ENCODE data around the gene PLTP. TPM values are rescaled to one million over a fixed set of nuclear protein-coding genes. Genes with fewer than 3 reads are reported as not detected.

PLTP gene
- total and polyA plus RNA-seq, 3 donors from 2014 or later: 53.3 to 105 (median 80.0) TPM

GRCh38 chr20:45867136-45867818 is 44.7 kb downstream of the PLTP start:
- peak overlapping the region; percentile 19 to 22 for H3K27ac ChIP-seq
- DNase-seq: no peak
- 72 to 73% methylated on average over 6 of the region's 6 CpGs for WGBS, 2 donors

DNA sequence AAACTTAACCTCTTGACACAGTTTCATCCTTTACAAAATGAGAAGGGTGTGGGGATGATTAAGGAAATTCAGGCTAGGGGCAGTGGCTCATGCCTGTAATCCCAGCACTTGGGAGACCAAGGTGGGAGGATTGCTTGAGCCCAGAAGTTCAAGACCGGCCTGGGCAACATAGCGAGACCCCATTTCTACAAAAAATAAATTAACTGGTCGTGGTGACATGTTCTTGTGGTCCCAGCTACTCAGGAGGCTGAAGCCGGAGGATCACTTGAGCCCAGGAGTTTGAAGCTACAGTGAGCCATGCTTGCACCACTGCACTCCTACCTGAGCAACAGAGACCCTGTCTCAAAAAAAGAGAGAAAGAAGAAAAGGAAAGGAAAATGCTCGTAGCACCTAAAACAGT is 45.5 kb downstream of the PLTP start:
- no peak overlapping the region for H3K4me3 ChIP-seq
- WGBS, 2 donors: 86 to 93% methylated on average over 5 of the region's 5 CpGs
- H3K4me1 ChIP-seq: peaks cover 9% of the 10 kb centered on the region
- no peaks in the 10 kb centered on the region for H3K27me3 ChIP-seq
- no peak for DNase-seq
- no peaks in the 10 kb centered on the region for H3K36me3 ChIP-seq (ENCODE audit: low read depth, missing control alignments)
- intact Hi-C loops (cut with DNase I; ENCODE audit: low total_unique reads): no loop called here
- TF ChIP-seq, protein P1, sequence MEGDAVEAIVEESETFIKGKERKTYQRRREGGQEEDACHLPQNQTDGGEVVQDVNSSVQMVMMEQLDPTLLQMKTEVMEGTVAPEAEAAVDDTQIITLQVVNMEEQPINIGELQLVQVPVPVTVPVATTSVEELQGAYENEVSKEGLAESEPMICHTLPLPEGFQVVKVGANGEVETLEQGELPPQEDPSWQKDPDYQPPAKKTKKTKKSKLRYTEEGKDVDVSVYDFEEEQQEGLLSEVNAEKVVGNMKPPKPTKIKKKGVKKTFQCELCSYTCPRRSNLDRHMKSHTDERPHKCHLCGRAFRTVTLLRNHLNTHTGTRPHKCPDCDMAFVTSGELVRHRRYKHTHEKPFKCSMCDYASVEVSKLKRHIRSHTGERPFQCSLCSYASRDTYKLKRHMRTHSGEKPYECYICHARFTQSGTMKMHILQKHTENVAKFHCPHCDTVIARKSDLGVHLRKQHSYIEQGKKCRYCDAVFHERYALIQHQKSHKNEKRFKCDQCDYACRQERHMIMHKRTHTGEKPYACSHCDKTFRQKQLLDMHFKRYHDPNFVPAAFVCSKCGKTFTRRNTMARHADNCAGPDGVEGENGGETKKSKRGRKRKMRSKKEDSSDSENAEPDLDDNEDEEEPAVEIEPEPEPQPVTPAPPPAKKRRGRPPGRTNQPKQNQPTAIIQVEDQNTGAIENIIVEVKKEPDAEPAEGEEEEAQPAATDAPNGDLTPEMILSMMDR (IDR thresholded peaks at IDR 0.05): no peak
- TF ChIP-seq POLR2A (IDR thresholded peaks at IDR 0.05): no peak
- H3K9me3 ChIP-seq: no peaks in the 10 kb centered on the region
- no peak overlapping the region for H3K27ac ChIP-seq

More at GRCh38 chr20:45867136-45867818, 44.7 kb downstream of the PLTP start:
- Histone ChIP-seq H3K4me3 (no peak overlapping the region), H3K4me1 (peaks cover 9% of the 10 kb centered on the region), H3K9me3 (no peaks in the 10 kb centered on the region), H3K36me3 (ENCODE audit: low read depth, missing control alignments) (no peaks in the 10 kb centered on the region), H3K27me3 (no peaks in the 10 kb centered on the region)
- intact Hi-C loops (cut with DNase I; ENCODE audit: low total_unique reads): no loop called here
- TF ChIP-seq, protein P1 (IDR thresholded peaks at IDR 0.05): no peak
- TF ChIP-seq POLR2A (IDR thresholded peaks at IDR 0.05): no peak

GRCh38 chr20:45863543-45864470 is 48.1 kb downstream of the PLTP start:
- no peaks in the 10 kb centered on the region for H3K36me3 ChIP-seq (ENCODE audit: low read depth, missing control alignments)
- DNase-seq: no peak
- TF ChIP-seq POLR2A (IDR thresholded peaks at IDR 0.05): no peak
- TF ChIP-seq, protein P1 (IDR thresholded peaks at IDR 0.05): no peak
- no peaks in the 10 kb centered on the region for H3K27me3 ChIP-seq
- no peak overlapping the region for H3K27ac ChIP-seq
- intact Hi-C loops (cut with DNase I; ENCODE audit: low total_unique reads): no loop called here
- H3K9me3 ChIP-seq: no peaks in the 10 kb centered on the region
- H3K4me3 ChIP-seq: no peak overlapping the region
- WGBS, 2 donors: 81 to 83% methylated on average over 7 of the region's 7 CpGs
- H3K4me1 ChIP-seq: peaks cover 9% of the 10 kb centered on the region

DNA sequence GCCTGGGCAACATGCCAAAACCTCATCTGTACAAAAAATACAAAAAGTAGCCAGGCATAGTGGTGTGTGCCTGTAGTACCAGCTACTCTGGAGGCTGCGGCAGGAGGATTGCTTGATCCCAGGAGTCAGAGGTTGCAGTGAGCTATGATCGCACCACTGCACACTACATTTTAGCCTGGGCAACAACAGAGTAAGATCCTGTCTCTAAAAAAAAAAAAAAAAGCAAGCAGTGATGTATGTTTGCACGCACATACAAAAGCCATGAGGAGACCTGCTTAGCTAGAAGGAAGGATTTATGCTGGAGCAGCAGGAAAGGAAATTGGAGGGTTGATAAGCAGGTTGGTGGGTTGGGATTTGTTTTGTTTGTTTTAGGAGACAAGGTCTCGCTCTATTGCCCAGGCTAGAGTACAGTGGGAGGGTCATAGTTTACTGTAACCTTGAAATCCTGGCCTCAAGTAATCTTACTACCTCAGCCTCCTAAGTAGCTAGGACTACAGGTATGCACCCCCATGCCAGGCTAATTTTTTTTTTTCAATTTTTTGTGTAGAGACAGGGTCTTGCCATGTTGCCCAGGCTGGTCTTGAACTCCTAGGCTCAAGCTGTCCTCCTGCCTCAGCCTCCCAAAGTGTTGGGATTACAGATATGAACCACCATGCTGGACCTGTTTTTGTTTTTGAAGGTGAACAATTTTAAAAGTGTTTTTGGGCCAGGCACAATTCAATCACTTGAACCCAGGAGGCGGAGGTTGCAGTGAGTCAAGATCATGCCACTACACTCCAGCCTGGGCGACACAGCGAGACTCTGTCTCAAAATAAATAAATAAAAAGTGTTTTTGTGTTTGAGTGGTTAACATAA is 50.5 kb downstream of the PLTP start:
- Histone ChIP-seq H3K27ac (no peak overlapping the region), H3K4me3 (no peak overlapping the region), H3K9me3 (no peaks in the 10 kb centered on the region), H3K36me3 (ENCODE audit: low read depth, missing control alignments) (no peaks in the 10 kb centered on the region), H3K4me1 (peaks cover 7% of the 10 kb centered on the region), H3K27me3 (no peaks in the 10 kb centered on the region)
- intact Hi-C loops (cut with DNase I; ENCODE audit: low total_unique reads): no loop called here
- WGBS, 2 donors: 80 to 84% methylated on average over 7 of the region's 7 CpGs
- no peak for TF ChIP-seq POLR2A (IDR thresholded peaks at IDR 0.05)
- TF ChIP-seq, protein P1 (IDR thresholded peaks at IDR 0.05): no peak
- peak; percentile 66 for DNase-seq

Measured in testis (tissue), 3 donors.